MM.1S (cell line): ENCODE measurements around the gene BRD3OS.

Experiments
- CTCF ChIP-seq: fragments of 300-600 bp; sonication (generic); IDR thresholded peaks from 2 replicates; pipeline ENCODE4 v1.5.1; 2016; ENCODE audit warnings: antibody characterized with exemption, low read length, mixed read lengths
- EZH2phosphoT487 ChIP-seq: fragments of 300-600 bp; sonication (generic); IDR thresholded peaks from 2 replicates; pipeline ENCODE4 v1.6.1; 2018; ENCODE audit warnings: antibody characterized with exemption, low read length

- TF ChIP-seq CTCF (peak; percentile 18), EZH2phosphoT487 (no peak)
Measured at GRCh38 chr9:134059661-134060395, 34.5 kb downstream of the BRD3OS start.
